MCF 10A (cell line): ENCODE data around the gene LONP1. TPM values are rescaled to one million over a fixed set of nuclear protein-coding genes. Genes with fewer than 3 reads are reported as not detected.
"Not testable (repeated sequence)": the region's sequence is repeated elsewhere in the genome, so short reads cannot be mapped to it uniquely, and the experiment has no call there.

Experiments
- BruUV-seq: library from RNA; stranded (reverse); fragments of 400-500 nt; replicated peaks from 2 replicates; lab custom pipeline; 2021; lab: Mats Ljungman, UMichigan
- CTCF ChIA-PET: fragments of 300-600 bp; sonication (Branson Sonifier 250); formaldehyde crosslinking; extraction: SDS; loops from one replicate; lab custom pipeline; 2021; ENCODE audit warnings: antibody characterized with exemption, inconsistent platforms; lab: Yijun Ruan, JAX
- POLR2A ChIA-PET: fragments of 300-600, 350-650 bp; sonication (Branson Sonifier 250); formaldehyde crosslinking; extraction: SDS; loops from one replicate; lab custom pipeline; 2020; ENCODE audit warnings: antibody characterized with exemption, inconsistent platforms; lab: Yijun Ruan, JAX
- DNase-seq: peaks from one replicate; pipeline ENCODE4 v3.0.0-alpha.2; 2018; ENCODE audit not compliant: unreplicated experiment
- H3K27ac Mint-ChIP-seq: one replicate; pipeline ENCODE4 v1.8.0; 2022; ENCODE audit warnings: mild to moderate bottlenecking, low read depth, mixed read lengths; ENCODE audit not compliant: unreplicated experiment
- H3K27me3 Mint-ChIP-seq: one replicate; pipeline ENCODE4 v1.8.0; 2022; ENCODE audit warnings: mixed read lengths; ENCODE audit not compliant: insufficient read depth, unreplicated experiment
- H3K36me3 Mint-ChIP-seq: one replicate; pipeline ENCODE4 v1.8.0; 2022; ENCODE audit warnings: mild to moderate bottlenecking, moderate library complexity, mixed read lengths; ENCODE audit not compliant: insufficient read depth, unreplicated experiment
- H3K4me1 Mint-ChIP-seq: one replicate; pipeline ENCODE4 v1.8.0; 2022; ENCODE audit warnings: mixed read lengths; ENCODE audit not compliant: insufficient read depth, unreplicated experiment
- H3K4me3 Mint-ChIP-seq: one replicate; pipeline ENCODE4 v1.8.0; 2022; ENCODE audit warnings: mild to moderate bottlenecking, moderate library complexity, mixed read lengths; ENCODE audit not compliant: unreplicated experiment
- H3K9me3 Mint-ChIP-seq: one replicate; pipeline ENCODE4 v1.8.0; 2022; ENCODE audit warnings: mixed read lengths; ENCODE audit not compliant: unreplicated experiment
- intact Hi-C: fragments of 100-400 bp; cut with micrococcal nuclease; formaldehyde crosslinking; loops from 2 replicates; pipeline ENCODE4 v1.14.1; 2022
- total RNA-seq: library from RNA; stranded (reverse); gene quantifications from 2 replicates; pipeline ENCODE4 v1.2.3, GENCODE V29; 2022
- TF ChIP-seq, protein P1 (sequence below): fragments of 200-600 bp; IDR thresholded peaks from one replicate; pipeline ENCODE4 v1.8.0; 2022; ENCODE audit warnings: antibody characterized with exemption, mild to moderate bottlenecking; ENCODE audit not compliant: unreplicated experiment

The LONP1 gene
- total RNA-seq, 1 experiment from 2014 or later: 219 TPM

DNA sequence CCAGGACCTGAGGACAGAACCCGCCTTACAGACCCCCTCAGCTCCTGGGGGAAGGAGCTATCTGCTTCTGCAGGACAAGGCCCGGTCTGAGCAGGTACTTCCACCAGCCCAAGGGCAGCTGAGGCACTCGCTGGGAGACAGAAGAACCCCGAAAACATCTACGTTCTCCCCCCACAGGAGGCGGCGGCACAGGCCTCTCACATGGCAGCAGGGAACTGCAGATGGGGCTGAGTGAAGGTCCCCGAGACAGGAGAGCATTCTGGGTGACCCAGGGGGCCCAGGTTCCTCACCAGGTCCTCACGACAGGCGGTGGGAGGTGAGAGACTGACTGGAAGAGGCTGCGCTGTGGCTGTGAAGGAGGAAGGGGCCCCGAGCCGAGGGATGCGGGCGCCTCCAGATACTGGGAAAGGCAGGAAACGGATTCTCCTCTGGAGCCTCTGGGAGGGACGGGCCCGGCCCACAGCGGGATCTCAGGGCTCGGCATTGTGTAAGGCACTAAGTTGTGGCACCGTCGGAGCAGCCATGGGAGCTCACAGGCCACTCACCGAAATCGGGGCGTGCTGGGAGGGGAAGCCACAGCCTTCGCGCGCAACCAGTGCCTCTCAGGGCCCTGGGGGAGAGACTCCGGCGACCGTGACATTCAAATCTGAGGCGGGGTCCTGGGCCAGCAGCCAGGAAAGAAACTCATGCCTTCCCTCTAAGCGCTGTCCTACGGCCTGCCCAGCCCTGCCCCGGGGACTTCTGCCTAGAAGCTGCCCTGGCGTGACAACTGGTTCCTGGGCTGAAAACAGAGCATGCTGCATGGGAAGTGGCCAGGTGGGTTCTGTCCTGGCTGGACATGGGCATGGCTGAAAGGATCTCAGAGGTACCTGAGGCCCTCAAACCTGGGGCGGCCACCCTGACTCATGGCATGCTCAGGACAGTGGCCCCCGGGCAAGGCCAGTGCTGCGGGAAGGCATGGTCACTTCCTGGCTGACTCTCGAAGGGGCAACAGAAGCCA lies 15.8 kb downstream of the LONP1 start:
- POLR2A ChIA-PET: no interaction called here
- H3K36me3 Mint-ChIP-seq: peaks cover 88% of the 10 kb centered on the region

DNA sequence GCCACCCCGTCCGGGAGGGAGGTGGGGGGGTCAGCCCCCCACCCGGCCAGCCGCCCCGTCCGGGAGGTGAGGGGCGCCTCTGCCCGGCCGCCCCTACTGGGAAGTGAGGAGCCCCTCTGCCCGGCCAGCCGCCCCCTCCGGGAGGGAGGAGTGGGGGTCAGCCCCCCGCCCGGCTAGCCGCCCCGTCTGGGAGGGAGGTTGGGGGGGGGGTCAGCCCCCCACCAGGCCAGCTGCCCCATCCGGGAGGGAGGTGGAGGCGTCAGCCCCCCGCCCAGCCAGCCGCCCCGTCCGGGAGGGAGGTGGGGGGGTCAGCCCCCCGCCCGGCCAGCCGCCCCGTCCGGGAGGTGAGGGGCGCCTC lies 17.9 kb downstream of the LONP1 start:
- H3K27me3 Mint-ChIP-seq, intact Hi-C loops, BruUV-seq, H3K4me3 Mint-ChIP-seq, POLR2A ChIA-PET, DNase-seq, H3K4me1 Mint-ChIP-seq, H3K27ac Mint-ChIP-seq, H3K9me3 Mint-ChIP-seq: not testable (repeated sequence)
- CTCF ChIA-PET: interaction anchor here (0.7 kb wide), 1 partner anchor 13 kb away, joined by 3 read pairs; no protein-coding TSS in a partner anchor
- peaks cover 91% of the 10 kb centered on the region for H3K36me3 Mint-ChIP-seq

More for the DNA sequence above, 15.8 kb downstream of the LONP1 start:
- peaks cover 6% of the 10 kb centered on the region for H3K4me1 Mint-ChIP-seq
- H3K9me3 Mint-ChIP-seq: no peaks in the 10 kb centered on the region
- peak overlapping the region; percentile 49 for H3K27ac Mint-ChIP-seq
- no peaks in the 10 kb centered on the region for H3K27me3 Mint-ChIP-seq
- no peak overlapping the region for H3K4me3 Mint-ChIP-seq
- CTCF ChIA-PET: no interaction called here
- no TSS peak for BruUV-seq
- TF ChIP-seq, protein P1, sequence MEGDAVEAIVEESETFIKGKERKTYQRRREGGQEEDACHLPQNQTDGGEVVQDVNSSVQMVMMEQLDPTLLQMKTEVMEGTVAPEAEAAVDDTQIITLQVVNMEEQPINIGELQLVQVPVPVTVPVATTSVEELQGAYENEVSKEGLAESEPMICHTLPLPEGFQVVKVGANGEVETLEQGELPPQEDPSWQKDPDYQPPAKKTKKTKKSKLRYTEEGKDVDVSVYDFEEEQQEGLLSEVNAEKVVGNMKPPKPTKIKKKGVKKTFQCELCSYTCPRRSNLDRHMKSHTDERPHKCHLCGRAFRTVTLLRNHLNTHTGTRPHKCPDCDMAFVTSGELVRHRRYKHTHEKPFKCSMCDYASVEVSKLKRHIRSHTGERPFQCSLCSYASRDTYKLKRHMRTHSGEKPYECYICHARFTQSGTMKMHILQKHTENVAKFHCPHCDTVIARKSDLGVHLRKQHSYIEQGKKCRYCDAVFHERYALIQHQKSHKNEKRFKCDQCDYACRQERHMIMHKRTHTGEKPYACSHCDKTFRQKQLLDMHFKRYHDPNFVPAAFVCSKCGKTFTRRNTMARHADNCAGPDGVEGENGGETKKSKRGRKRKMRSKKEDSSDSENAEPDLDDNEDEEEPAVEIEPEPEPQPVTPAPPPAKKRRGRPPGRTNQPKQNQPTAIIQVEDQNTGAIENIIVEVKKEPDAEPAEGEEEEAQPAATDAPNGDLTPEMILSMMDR: no peak
- DNase-seq: no peak
- intact Hi-C loops: no loop called here

DNA sequence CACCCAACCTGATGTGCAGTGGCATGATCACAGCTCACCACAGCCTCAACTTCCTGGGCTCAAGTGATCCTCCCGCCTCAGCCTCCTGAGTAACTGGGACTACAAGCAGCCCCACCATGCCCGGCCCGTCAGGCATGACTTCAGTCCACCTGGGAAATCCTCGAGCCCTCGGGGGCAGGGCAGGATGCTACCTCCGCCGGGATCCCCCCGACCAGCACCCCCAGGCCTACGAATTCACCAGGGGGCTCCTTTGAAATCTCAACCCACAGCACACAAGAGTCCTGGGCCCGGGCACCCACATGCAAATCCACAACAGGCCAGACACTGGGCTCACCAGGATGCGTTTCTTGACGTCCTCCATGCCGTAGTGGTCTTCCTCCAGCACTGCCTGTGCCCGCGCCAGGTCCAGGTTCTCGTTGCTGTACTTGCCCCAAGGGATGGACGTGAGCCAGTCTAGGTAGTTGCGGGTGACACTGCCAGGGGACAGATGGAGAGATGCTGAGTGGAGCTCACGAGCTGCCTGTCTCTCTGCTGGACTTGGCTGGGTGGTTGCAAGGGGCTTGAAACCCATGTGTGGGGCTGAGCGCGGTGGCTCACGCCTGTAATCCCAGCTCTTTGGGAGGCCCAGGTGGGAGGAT lies 19.4 kb downstream of the LONP1 start:
- no peak for DNase-seq
- Mint-ChIP-seq H3K27me3 (no peaks in the 10 kb centered on the region), H3K4me1 (peaks cover 6% of the 10 kb centered on the region), H3K9me3 (no peaks in the 10 kb centered on the region), H3K4me3 (no peak overlapping the region), H3K36me3 (peaks cover 89% of the 10 kb centered on the region), H3K27ac (no peak overlapping the region)
- TF ChIP-seq, protein P1: no peak
- ChIA-PET POLR2A (interaction anchor here (0.7 to 3.1 kb wide), 2 partner anchors 11 to 18 kb away, joined by 3 to 15 read pairs; partner anchors contain the start of gene RPL36), CTCF (interaction anchor here (0.6 kb wide), 1 partner anchor 555 kb away, joined by 3 read pairs; no protein-coding TSS in a partner anchor)
- intact Hi-C loops: no loop called here
- BruUV-seq: no TSS peak

DNA sequence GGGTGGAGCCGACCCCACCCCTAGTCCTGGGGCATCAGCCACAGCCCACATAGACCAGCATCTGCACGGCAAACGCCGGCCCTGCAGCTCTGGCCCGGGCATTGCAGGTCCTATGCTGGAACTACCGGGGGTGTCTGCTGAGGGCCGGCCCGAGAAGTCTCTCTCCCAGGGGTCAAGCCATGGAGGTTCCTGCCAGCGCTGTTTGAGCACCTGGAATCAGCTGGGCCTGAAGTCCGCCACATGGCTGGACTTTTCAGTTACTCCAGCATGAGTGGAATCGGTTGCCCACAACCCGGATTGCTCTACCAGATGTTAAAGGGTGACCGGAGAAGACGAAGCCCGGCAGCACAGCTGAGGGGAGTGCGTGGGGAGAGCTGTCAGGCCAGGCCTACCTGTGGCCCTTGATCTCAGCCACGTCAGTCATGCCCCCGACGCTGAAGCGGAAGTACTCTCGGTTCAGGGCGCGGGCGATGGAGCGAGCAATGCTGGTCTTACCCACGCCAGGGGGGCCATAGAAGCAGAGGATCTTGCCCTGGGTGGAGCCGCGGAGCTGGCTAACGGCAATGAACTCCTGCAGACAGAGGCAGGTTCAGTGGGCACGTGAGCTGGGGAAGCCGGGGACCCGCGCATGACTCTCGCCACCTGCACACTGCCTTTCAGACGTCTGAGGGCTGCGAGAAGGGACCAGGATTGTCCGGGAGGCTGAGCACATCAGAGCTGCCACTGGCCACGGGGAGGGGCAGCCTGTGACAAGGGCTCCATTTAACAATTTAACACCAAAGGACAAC lies 21.1 kb downstream of the LONP1 start:
- Mint-ChIP-seq H3K27me3 (no peaks in the 10 kb centered on the region), H3K9me3 (no peaks in the 10 kb centered on the region), H3K4me3 (no peak overlapping the region), H3K27ac (no peak overlapping the region), H3K4me1 (peaks cover 6% of the 10 kb centered on the region), H3K36me3 (peaks cover 84% of the 10 kb centered on the region)
- CTCF ChIA-PET: interaction anchor here (0.6 to 1.4 kb wide), 3 partner anchors 11 to 19 kb away, joined by 4 to 5 read pairs (median 4); no protein-coding TSS in a partner anchor
- TF ChIP-seq, protein P1: no peak
- intact Hi-C loops: loop anchor here (10.0 kb wide), 1 partner anchor 96 kb away; the partner anchor contains the start of gene DUS3L
- BruUV-seq: no TSS peak
- DNase-seq: no peak
- POLR2A ChIA-PET: interaction anchor here (0.6 to 3.1 kb wide), 6 partner anchors 8 to 112 kb away, joined by 3 to 15 read pairs (median 4); partner anchors contain the start of gene RPL36
